K562 treated with DMSO at 1 percent for 4 hours (cell line): ENCODE data around the gene GPC2. TPM values are rescaled to one million over a fixed set of nuclear protein-coding genes. Genes with fewer than 3 reads are reported as not detected.

Source experiments
- total RNA-seq: library from RNA; unstranded; fragments of 300-600 nt; gene quantifications from 2 replicates; pipeline ENCODE4 v1.2.3, GENCODE V29; 2022; ENCODE audit not compliant: insufficient read depth

GPC2 gene
- 0.82 and 4.1 TPM in 2 replicates for total RNA-seq

GRCh38 chr7:100177045-100178001 is at the start of gene GPC2, which contains the start of gene STAG3:
Gene GPC2, minus strand, starts transcription at chr7:100177381. Its CDS starts 182 bp downstream, at chr7:100177199.
Gene STAG3, plus strand, starts transcription at chr7:100177918. Its CDS starts 2,639 bp downstream, at chr7:100180557.

GRCh38 chr7:100219801-100220585 is 42.8 kb upstream of the GPC2 start, which contains the start of gene PVRIG:
Gene PVRIG, plus strand, starts transcription at chr7:100219949. Its CDS starts 22 bp downstream, at chr7:100219971.

GRCh38 chr7:100158229-100159098 is 18.7 kb downstream of the GPC2 start, which contains the start of gene TRAPPC14:
Gene TRAPPC14, minus strand, starts transcription at chr7:100158723. Its CDS starts 224 bp downstream, at chr7:100158499.

GRCh38 chr7:100148559-100149328 is 28.4 kb downstream of the GPC2 start, which contains the start of gene LAMTOR4:
Gene LAMTOR4, plus strand, starts transcription at chr7:100148918. Its CDS starts 55 bp downstream, at chr7:100148973.

GRCh38 chr7:100126931-100127865 is 50.0 kb downstream of the GPC2 start, which contains the start of gene MBLAC1:
Gene MBLAC1, plus strand, starts transcription at chr7:100126967. Its CDS starts 429 bp downstream, at chr7:100127396.

Other genes with a start within 250 kb of the GPC2 start
- gene GJC3, start 247.8 kb downstream of the GPC2 start, total RNA-seq: not detected in 2 replicates
- gene AZGP1, start 201.3 kb downstream of the GPC2 start, total RNA-seq: not detected in 2 replicates
- 15.1 and 17.2 TPM in 2 replicates for gene ZKSCAN1, start 161.8 kb downstream of the GPC2 start, total RNA-seq
- 8.1 and 8.9 TPM in 2 replicates for gene ZSCAN21, start 127.6 kb downstream of the GPC2 start, total RNA-seq
- 17.9 and 23.2 TPM in 2 replicates for gene ZNF3, start 95.7 kb downstream of the GPC2 start, total RNA-seq
- gene COPS6, start 88.4 kb downstream of the GPC2 start, total RNA-seq: 158 and 176 TPM in 2 replicates
- 544 and 550 TPM in 2 replicates for gene MCM7, start 76.0 kb downstream of the GPC2 start, total RNA-seq
- 10.1 and 12.3 TPM in 2 replicates for gene AP4M1, start 75.7 kb downstream of the GPC2 start, total RNA-seq
- 83.4 and 94.5 TPM in 2 replicates for gene TAF6, start 58.0 kb downstream of the GPC2 start, total RNA-seq
- gene CNPY4, start 57.7 kb downstream of the GPC2 start, total RNA-seq: 4.1 and 6.5 TPM in 2 replicates
- gene MBLAC1, start 50.4 kb downstream of the GPC2 start, total RNA-seq: 1.5 and 1.9 TPM in 2 replicates
- 305 and 308 TPM in 2 replicates for gene LAMTOR4, start 28.5 kb downstream of the GPC2 start, total RNA-seq
- 15.4 and 28.7 TPM in 2 replicates for gene TRAPPC14, start 18.7 kb downstream of the GPC2 start, total RNA-seq
- gene GAL3ST4, start 8.8 kb downstream of the GPC2 start, total RNA-seq: 2.3 and 3.4 TPM in 2 replicates
- gene STAG3, start 537 bp upstream of the GPC2 start, total RNA-seq: 5.7 TPM in 2 replicates
- gene PVRIG, start 42.6 kb upstream of the GPC2 start, total RNA-seq: not detected in 2 replicates
- 2.6 and 2.8 TPM in 2 replicates for gene SPDYE3, start 130.3 kb upstream of the GPC2 start, total RNA-seq
- gene PILRB, start 180.7 kb upstream of the GPC2 start, total RNA-seq: 28.5 and 33.4 TPM in 2 replicates
- gene PILRA, start 196.1 kb upstream of the GPC2 start, total RNA-seq: 2.6 and 4.7 TPM in 2 replicates